ENCODE results near the gene MB21D2. TPM values are rescaled to one million over a fixed set of nuclear protein-coding genes. Genes with fewer than 3 reads are reported as not detected.
A peak's percentile ranks its signal among the peaks of the same experiment; 100 is the strongest.

The MB21D2 gene
- total RNA-seq, 8 experiments from 2014 or later = 1.6 to 25.3 (median 17.0) TPM

GRCh38 chr3:192843723-192844485 is 73.8 kb downstream of the MB21D2 start:
- 80 to 100% (median 94%) methylated on average over 1 to 10 of the region's 10 CpGs; no CpG with 5 or more reads in 1 of the 10 experiments for WGBS, 10 experiments
- ATAC-seq (replicated peaks in 6 of 8) = peak in 2 of 8 experiments; percentile 33 to 80
- in situ Hi-C loops (cut with MboI; ENCODE audit: low pct_unique_long_range_greater_than_20kb in 2 of 9, low sequenced_read_pairs in 9 of 9, unreplicated experiment in 9 of 9) = no loop called here
- H3K4me3 ChIP-seq = no peak overlapping the region
- H3K4me1 ChIP-seq (replicated peaks in 1 of 2) = peaks cover 13 to 23% of the 10 kb centered on the region in 2 donors
- no peak overlapping the region for H3K27ac ChIP-seq

- in situ Hi-C loops (cut with MboI; ENCODE audit: low pct_unique_long_range_greater_than_20kb in 2 of 9, low sequenced_read_pairs in 9 of 9, unreplicated experiment in 9 of 9) = no loop called here
- ATAC-seq (replicated peaks in 6 of 8) = peak in 5 of 8 experiments; percentile 16 to 61 (median 36)
- Histone ChIP-seq H3K27ac (no peak overlapping the region), H3K4me3 (no peak overlapping the region), H3K4me1 (replicated peaks in 1 of 2) (peaks cover 13 to 23% of the 10 kb centered on the region in 2 donors)
- 67 to 100% (median 93%) methylated on average over 1 to 2 of the region's 2 CpGs; no CpG with 5 or more reads in 2 of the 10 experiments for WGBS, 10 experiments
Observed at GRCh38 chr3:192843119-192843518, 74.5 kb downstream of the MB21D2 start.

- H3K4me1 ChIP-seq (replicated peaks in 1 of 2) = peaks cover 13 to 23% of the 10 kb centered on the region in 2 donors
- in situ Hi-C loops (cut with MboI; ENCODE audit: low pct_unique_long_range_greater_than_20kb in 2 of 9, low sequenced_read_pairs in 9 of 9, unreplicated experiment in 9 of 9) = no loop called here
- H3K27ac ChIP-seq = no peak overlapping the region
- peak in 1 of 8 experiments; percentile 5 for ATAC-seq (replicated peaks in 6 of 8)
- H3K4me3 ChIP-seq = no peak overlapping the region
- WGBS, 10 experiments = 80 to 100% (median 100%) methylated on average over 1 of the region's 1 CpG; no CpG with 5 or more reads in 5 of the 10 experiments
Observed at GRCh38 chr3:192842711-192843110, 74.9 kb downstream of the MB21D2 start.

- Histone ChIP-seq H3K4me3 (no peak overlapping the region), H3K27ac (no peak overlapping the region), H3K4me1 (replicated peaks in 1 of 2) (peaks cover 13 to 23% of the 10 kb centered on the region in 2 donors)
- peak in 3 of 8 experiments; percentile 68 to 92 (median 76) for ATAC-seq (replicated peaks in 6 of 8)
- 8 to 100% (median 86%) methylated on average over 2 to 7 of the region's 8 CpGs for WGBS, 10 experiments
- in situ Hi-C loops (cut with MboI; ENCODE audit: low pct_unique_long_range_greater_than_20kb in 2 of 9, low sequenced_read_pairs in 9 of 9, unreplicated experiment in 9 of 9) = no loop called here
Observed at GRCh38 chr3:192842138-192842537, 75.5 kb downstream of the MB21D2 start.

GRCh38 chr3:192841428-192841827 is 76.2 kb downstream of the MB21D2 start:
- in situ Hi-C loops (cut with MboI; ENCODE audit: low pct_unique_long_range_greater_than_20kb in 2 of 9, low sequenced_read_pairs in 9 of 9, unreplicated experiment in 9 of 9) = no loop called here
- Histone ChIP-seq H3K4me1 (replicated peaks in 1 of 2) (peaks cover 13 to 23% of the 10 kb centered on the region in 2 donors), H3K4me3 (no peak overlapping the region), H3K27ac (no peak overlapping the region)
- WGBS, 10 experiments = 87 to 100% (median 100%) methylated on average over 1 to 4 of the region's 6 CpGs; no CpG with 5 or more reads in 1 of the 10 experiments
- no peak for ATAC-seq (replicated peaks in 6 of 8)

- Histone ChIP-seq H3K4me1 (replicated peaks in 1 of 2) (peaks cover 18 to 27% of the 10 kb centered on the region in 2 donors), H3K4me3 (no peak overlapping the region), H3K27ac (no peak overlapping the region)
- in situ Hi-C loops (cut with MboI; ENCODE audit: low pct_unique_long_range_greater_than_20kb in 2 of 9, low sequenced_read_pairs in 9 of 9, unreplicated experiment in 9 of 9) = no loop called here
- WGBS, 10 experiments = 67 to 100% (median 92%) methylated on average over 5 to 10 of the region's 10 CpGs
- ATAC-seq (replicated peaks in 6 of 8) = no peak
Observed at GRCh38 chr3:192840143-192840836, 77.4 kb downstream of the MB21D2 start.

GRCh38 chr3:192835818-192836815 is 81.5 kb downstream of the MB21D2 start:
- 20 to 95% (median 75%) methylated on average over 1 to 7 of the region's 7 CpGs; no CpG with 5 or more reads in 2 of the 10 experiments for whole genome bisulfite sequencing, 10 experiments
- peaks cover 4 to 11% of the 10 kb centered on the region in 2 donors for H3K4me1 ChIP-seq (replicated peaks in 1 of 2)
- H3K4me3 ChIP-seq = no peak overlapping the region
- peak in 6 of 8 experiments; percentile 29 to 81 (median 60) for ATAC-seq (replicated peaks in 6 of 8)
- in situ Hi-C loops (cut with MboI; ENCODE audit: low pct_unique_long_range_greater_than_20kb in 2 of 9, low sequenced_read_pairs in 9 of 9, unreplicated experiment in 9 of 9) = no loop called here
- H3K27ac ChIP-seq = no peak overlapping the region

- whole genome bisulfite sequencing, 10 experiments = 17 to 92% (median 69%) methylated on average over 1 to 3 of the region's 3 CpGs; no CpG with 5 or more reads in 2 of the 10 experiments
- in situ Hi-C loops (cut with MboI; ENCODE audit: low pct_unique_long_range_greater_than_20kb in 2 of 9, low sequenced_read_pairs in 9 of 9, unreplicated experiment in 9 of 9) = no loop called here
- H3K27ac ChIP-seq = no peak overlapping the region
- H3K4me1 ChIP-seq (replicated peaks in 1 of 2) = peaks cover 4 to 11% of the 10 kb centered on the region in 2 donors
- H3K4me3 ChIP-seq = no peak overlapping the region
- ATAC-seq (replicated peaks in 6 of 8) = no peak
Observed at GRCh38 chr3:192834428-192834827, 83.2 kb downstream of the MB21D2 start.

- ATAC-seq (replicated peaks in 6 of 8) = peak in 5 of 8 experiments; percentile 16 to 37 (median 20)
- H3K4me3 ChIP-seq = no peak overlapping the region
- in situ Hi-C loops (cut with MboI; ENCODE audit: low pct_unique_long_range_greater_than_20kb in 2 of 9, low sequenced_read_pairs in 9 of 9, unreplicated experiment in 9 of 9) = no loop called here
- WGBS, 10 experiments = 24 to 87% (median 77%) methylated on average over 3 to 9 of the region's 9 CpGs; no CpG with 5 or more reads in 1 of the 10 experiments
- peaks cover 4 to 11% of the 10 kb centered on the region in 2 donors for H3K4me1 ChIP-seq (replicated peaks in 1 of 2)
- H3K27ac ChIP-seq = no peak overlapping the region
Observed at GRCh38 chr3:192833177-192833890, 84.3 kb downstream of the MB21D2 start.

GRCh38 chr3:192831801-192832347 is 85.8 kb downstream of the MB21D2 start:
- H3K4me3 ChIP-seq = no peak overlapping the region
- ATAC-seq (replicated peaks in 6 of 8) = no peak
- no peak overlapping the region for H3K27ac ChIP-seq
- 20 to 100% (median 88%) methylated on average over 1 of the region's 1 CpG; no CpG with 5 or more reads in 3 of the 10 experiments for WGBS, 10 experiments
- peaks cover 4 to 11% of the 10 kb centered on the region in 2 donors for H3K4me1 ChIP-seq (replicated peaks in 1 of 2)
- in situ Hi-C loops (cut with MboI; ENCODE audit: low pct_unique_long_range_greater_than_20kb in 2 of 9, low sequenced_read_pairs in 9 of 9, unreplicated experiment in 9 of 9) = no loop called here

GRCh38 chr3:192831111-192831644 is 86.5 kb downstream of the MB21D2 start:
- H3K4me3 ChIP-seq = no peak overlapping the region
- 0 to 100% (median 61%) methylated on average over 1 to 6 of the region's 6 CpGs; no CpG with 5 or more reads in 1 of the 10 experiments for WGBS, 10 experiments
- H3K4me1 ChIP-seq (replicated peaks in 1 of 2) = peaks cover 4 to 12% of the 10 kb centered on the region in 2 donors
- peak in 2 of 8 experiments; percentile 29 to 80 for ATAC-seq (replicated peaks in 6 of 8)
- in situ Hi-C loops (cut with MboI; ENCODE audit: low pct_unique_long_range_greater_than_20kb in 2 of 9, low sequenced_read_pairs in 9 of 9, unreplicated experiment in 9 of 9) = no loop called here
- no peak overlapping the region for H3K27ac ChIP-seq

Data from motor neuron (in vitro differentiated cells).